ENCODE measurements around the gene MBOAT2. TPM values are rescaled to one million over a fixed set of nuclear protein-coding genes. Genes with fewer than 3 reads are reported as not detected.

MBOAT2 gene
- total RNA-seq, 2 donors from 2014 or later, result 34.3 to 51.1 TPM

GRCh38 chr2:9030841-9031240 lies 27.4 kb upstream of the MBOAT2 start:
- Histone ChIP-seq H3K9me3 (no peaks in the 10 kb centered on the region), H3K27ac (no peak overlapping the region), H3K9ac (ENCODE audit: low read depth in 2 of 2, low read length in 2 of 2) (no peak overlapping the region), H3K27me3 (no peaks in the 10 kb centered on the region), H3K4me3 (no peak overlapping the region), H3K36me3 (no peaks in the 10 kb centered on the region), H3K4me1 (no peaks in the 10 kb centered on the region)
- no peak for DNase-seq
- no peak for TF ChIP-seq CTCF (IDR thresholded peaks at IDR 0.05)
- intact Hi-C loops (cut with DNase I), result no loop called here

- no peak for TF ChIP-seq CTCF (IDR thresholded peaks at IDR 0.05)
- H3K9me3 ChIP-seq, result no peaks in the 10 kb centered on the region
- H3K9ac ChIP-seq (ENCODE audit: low read depth in 2 of 2, low read length in 2 of 2), result no peak overlapping the region
- H3K4me3 ChIP-seq, result no peak overlapping the region
- no peaks in the 10 kb centered on the region for H3K27me3 ChIP-seq
- intact Hi-C loops (cut with DNase I), result no loop called here
- no peak for DNase-seq
- no peaks in the 10 kb centered on the region for H3K4me1 ChIP-seq
- H3K36me3 ChIP-seq, result no peaks in the 10 kb centered on the region
- no peak overlapping the region for H3K27ac ChIP-seq
Measured at GRCh38 chr2:9030190-9030589, 26.7 kb upstream of the MBOAT2 start.

- Histone ChIP-seq H3K9me3 (no peaks in the 10 kb centered on the region), H3K4me1 (no peaks in the 10 kb centered on the region), H3K27me3 (no peaks in the 10 kb centered on the region), H3K4me3 (no peak overlapping the region), H3K27ac (no peak overlapping the region), H3K9ac (ENCODE audit: low read depth in 2 of 2, low read length in 2 of 2) (no peak overlapping the region), H3K36me3 (no peaks in the 10 kb centered on the region)
- DNase-seq, result no peak
- TF ChIP-seq CTCF (IDR thresholded peaks at IDR 0.05), result no peak
- intact Hi-C loops (cut with DNase I), result no loop called here
Measured at GRCh38 chr2:9029721-9030120, 26.2 kb upstream of the MBOAT2 start.

GRCh38 chr2:9027884-9028283 lies 24.4 kb upstream of the MBOAT2 start:
- Histone ChIP-seq H3K9me3 (no peaks in the 10 kb centered on the region), H3K4me3 (no peak overlapping the region), H3K36me3 (no peaks in the 10 kb centered on the region), H3K9ac (ENCODE audit: low read depth in 2 of 2, low read length in 2 of 2) (no peak overlapping the region), H3K27ac (no peak overlapping the region), H3K27me3 (no peaks in the 10 kb centered on the region), H3K4me1 (no peaks in the 10 kb centered on the region)
- DNase-seq, result no peak
- TF ChIP-seq CTCF (IDR thresholded peaks at IDR 0.05), result no peak
- intact Hi-C loops (cut with DNase I), result no loop called here

GRCh38 chr2:9025746-9026145 lies 22.3 kb upstream of the MBOAT2 start:
- Histone ChIP-seq H3K36me3 (no peaks in the 10 kb centered on the region), H3K27ac (no peak overlapping the region), H3K27me3 (no peaks in the 10 kb centered on the region), H3K4me1 (no peaks in the 10 kb centered on the region), H3K9ac (ENCODE audit: low read depth in 2 of 2, low read length in 2 of 2) (no peak overlapping the region), H3K4me3 (no peak overlapping the region), H3K9me3 (no peaks in the 10 kb centered on the region)
- intact Hi-C loops (cut with DNase I), result no loop called here
- TF ChIP-seq CTCF (IDR thresholded peaks at IDR 0.05), result no peak
- no peak for DNase-seq

GRCh38 chr2:9024575-9024974 lies 21.1 kb upstream of the MBOAT2 start:
- Histone ChIP-seq H3K9me3 (no peaks in the 10 kb centered on the region), H3K4me1 (no peaks in the 10 kb centered on the region), H3K9ac (ENCODE audit: low read depth in 2 of 2, low read length in 2 of 2) (no peak overlapping the region), H3K36me3 (no peaks in the 10 kb centered on the region), H3K27me3 (no peaks in the 10 kb centered on the region), H3K4me3 (no peak overlapping the region), H3K27ac (no peak overlapping the region)
- intact Hi-C loops (cut with DNase I), result no loop called here
- TF ChIP-seq CTCF (IDR thresholded peaks at IDR 0.05), result no peak
- DNase-seq, result no peak

All from colonic mucosa (tissue), 4 donors.